ENCODE data around the gene KITLG.

DNA sequence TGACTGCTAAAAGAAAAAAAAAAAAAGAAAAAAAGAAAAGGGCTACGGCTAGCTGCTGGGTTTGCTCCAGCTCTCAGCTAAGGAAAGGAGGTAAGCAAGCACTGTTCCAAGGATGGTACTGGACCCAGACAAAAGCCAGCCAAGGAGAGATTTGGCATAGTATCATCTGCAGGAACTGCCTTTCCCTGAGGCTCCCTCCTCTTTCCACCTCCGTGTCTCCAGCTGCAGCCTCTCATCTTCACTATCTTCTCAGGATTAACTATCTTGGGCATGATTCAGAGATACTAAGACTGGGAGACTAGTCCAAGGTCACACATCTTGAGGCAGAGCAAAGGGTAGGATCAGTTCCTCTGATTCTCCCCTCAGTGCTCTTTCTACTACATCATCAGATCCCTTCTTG, 6.0 kb downstream of the KITLG start:
- TF ChIP-seq CTCF (conservative IDR thresholded peaks at IDR 0.05 in 1 of 2, IDR thresholded peaks at IDR 0.05 in 1 of 2; ENCODE audit: extremely low read depth in 1 of 2, insufficient read depth in 1 of 2, low read depth in 1 of 2, low read length in 2 of 2) (no peak), EZH2 (IDR thresholded peaks at IDR 0.05; ENCODE audit: borderline replicate concordance, low read length) (no peak)

Measured in mammary epithelial cell (primary cell).